AG09319 (cell line): ENCODE data around the gene ACP3.
A peak's percentile ranks its signal among the peaks of the same experiment; 100 is the strongest.

Source experiments
- DNase-seq: peaks from one replicate; pipeline ENCODE4 v3.0.0-alpha.2; 2010; ENCODE audit warnings: low read depth; ENCODE audit errors: extremely low read depth
- CTCF ChIP-seq: IDR thresholded peaks from 2 replicates; pipeline ENCODE4 v1.5.1; 2011; ENCODE audit warnings: low read depth, mild to moderate bottlenecking, inconsistent platforms, low read length, moderate library complexity

The ACP3 gene

GRCh38 chr3:132283916-132284405 lies 33.2 kb upstream of the ACP3 start:
- DNase-seq: no peak
- TF ChIP-seq CTCF: no peak

- TF ChIP-seq CTCF: no peak
- no peak for DNase-seq
Observed at GRCh38 chr3:132284781-132285619, 32.2 kb upstream of the ACP3 start.

GRCh38 chr3:132285620-132285945 lies 31.6 kb upstream of the ACP3 start:
- TF ChIP-seq CTCF: no peak
- no peak for DNase-seq

GRCh38 chr3:132286035-132286434 lies 31.2 kb upstream of the ACP3 start:
- no peak for DNase-seq
- TF ChIP-seq CTCF: no peak

GRCh38 chr3:132288357-132288756 lies 28.9 kb upstream of the ACP3 start:
- TF ChIP-seq CTCF: no peak
- DNase-seq: no peak

GRCh38 chr3:132289316-132289715 lies 27.9 kb upstream of the ACP3 start:
- TF ChIP-seq CTCF: no peak
- no peak for DNase-seq

- no peak for TF ChIP-seq CTCF
Observed at GRCh38 chr3:132290833-132291232, 26.4 kb upstream of the ACP3 start.

More at GRCh38 chr3:132290833-132291232, 26.4 kb upstream of the ACP3 start:
- DNase-seq: peak; percentile 51
